Transverse colon (tissue), 4 donors: ENCODE measurements around the gene BRCA2.

ENCODE experiments used
- POLR2A ChIP-seq: fragments of 450-650 bp; IDR thresholded peaks from one replicate; pipeline ENCODE4 v1.6.1; 2016; ENCODE audit warnings: antibody characterized with exemption, mild to moderate bottlenecking, moderate library complexity
- POLR2AphosphoS5 ChIP-seq, 3 donors: sonication (generic); formaldehyde crosslinking; IDR thresholded peaks; one replicate each; pipeline ENCODE4 v1.6.1; 2016; ENCODE audit warnings: antibody characterized with exemption in 3 of 3
- TF ChIP-seq, protein P1 (sequence below), 5 experiments: fragments of 200-600 bp in 3 of 5; fragments of 450-650 bp in 2 of 5; sonication (generic) in 3 of 5; IDR thresholded peaks; 1 replicate in 2 of 5; 2 replicates in 3 of 5; pipeline ENCODE4 v1.5.1; 2016 to 2017; ENCODE audit warnings: antibody characterized with exemption in 5 of 5, inconsistent platforms in 3 of 5, mild to moderate bottlenecking in 2 of 5, moderate library complexity in 1 of 5

GRCh38 chr13:32414580-32414979, 99.3 kb downstream of the BRCA2 start:
- TF ChIP-seq, protein P1, sequence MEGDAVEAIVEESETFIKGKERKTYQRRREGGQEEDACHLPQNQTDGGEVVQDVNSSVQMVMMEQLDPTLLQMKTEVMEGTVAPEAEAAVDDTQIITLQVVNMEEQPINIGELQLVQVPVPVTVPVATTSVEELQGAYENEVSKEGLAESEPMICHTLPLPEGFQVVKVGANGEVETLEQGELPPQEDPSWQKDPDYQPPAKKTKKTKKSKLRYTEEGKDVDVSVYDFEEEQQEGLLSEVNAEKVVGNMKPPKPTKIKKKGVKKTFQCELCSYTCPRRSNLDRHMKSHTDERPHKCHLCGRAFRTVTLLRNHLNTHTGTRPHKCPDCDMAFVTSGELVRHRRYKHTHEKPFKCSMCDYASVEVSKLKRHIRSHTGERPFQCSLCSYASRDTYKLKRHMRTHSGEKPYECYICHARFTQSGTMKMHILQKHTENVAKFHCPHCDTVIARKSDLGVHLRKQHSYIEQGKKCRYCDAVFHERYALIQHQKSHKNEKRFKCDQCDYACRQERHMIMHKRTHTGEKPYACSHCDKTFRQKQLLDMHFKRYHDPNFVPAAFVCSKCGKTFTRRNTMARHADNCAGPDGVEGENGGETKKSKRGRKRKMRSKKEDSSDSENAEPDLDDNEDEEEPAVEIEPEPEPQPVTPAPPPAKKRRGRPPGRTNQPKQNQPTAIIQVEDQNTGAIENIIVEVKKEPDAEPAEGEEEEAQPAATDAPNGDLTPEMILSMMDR (IDR thresholded peaks at IDR 0.05) = no peak
- TF ChIP-seq POLR2AphosphoS5 (IDR thresholded peaks at IDR 0.05) = no peak
- no peak for TF ChIP-seq POLR2A
